HCT116 (cell line): ENCODE data around the gene TMF1.

Source experiments
- ELF1 ChIP-seq: IDR thresholded peaks from 2 replicates; pipeline ENCODE4 v1.6.1; 2012; ENCODE audit warnings: low read depth, borderline replicate concordance
- POLR2A ChIP-seq: IDR thresholded peaks from 2 replicates; pipeline ENCODE4 v1.7.0; 2011; ENCODE audit warnings: borderline replicate concordance; ENCODE audit not compliant: insufficient read depth, insufficient read length; ENCODE audit errors: extremely low read depth
- TF ChIP-seq, protein P1 (sequence below), 3 experiments: fragments of 200-600 bp in 1 of 3; sonication (generic) in 1 of 3; IDR thresholded peaks in 2 of 3; conservative IDR thresholded peaks in 1 of 3; 2 replicates each; pipeline ENCODE4 v1.5.1; 2012 to 2017; ENCODE audit warnings: low read depth in 2 of 3, low read length in 2 of 3, antibody characterized with exemption in 1 of 3, borderline replicate concordance in 1 of 3, control low read depth in 1 of 3, mild to moderate bottlenecking in 1 of 3, mixed read lengths in 1 of 3, mixed run types in 1 of 3, moderate library complexity in 1 of 3; ENCODE audit not compliant: insufficient read depth in 1 of 3

GRCh38 chr3:69032142-69032541 is 20.0 kb downstream of the TMF1 start:
- TF ChIP-seq ELF1 (no peak), POLR2A (no peak)
- TF ChIP-seq, protein P1, sequence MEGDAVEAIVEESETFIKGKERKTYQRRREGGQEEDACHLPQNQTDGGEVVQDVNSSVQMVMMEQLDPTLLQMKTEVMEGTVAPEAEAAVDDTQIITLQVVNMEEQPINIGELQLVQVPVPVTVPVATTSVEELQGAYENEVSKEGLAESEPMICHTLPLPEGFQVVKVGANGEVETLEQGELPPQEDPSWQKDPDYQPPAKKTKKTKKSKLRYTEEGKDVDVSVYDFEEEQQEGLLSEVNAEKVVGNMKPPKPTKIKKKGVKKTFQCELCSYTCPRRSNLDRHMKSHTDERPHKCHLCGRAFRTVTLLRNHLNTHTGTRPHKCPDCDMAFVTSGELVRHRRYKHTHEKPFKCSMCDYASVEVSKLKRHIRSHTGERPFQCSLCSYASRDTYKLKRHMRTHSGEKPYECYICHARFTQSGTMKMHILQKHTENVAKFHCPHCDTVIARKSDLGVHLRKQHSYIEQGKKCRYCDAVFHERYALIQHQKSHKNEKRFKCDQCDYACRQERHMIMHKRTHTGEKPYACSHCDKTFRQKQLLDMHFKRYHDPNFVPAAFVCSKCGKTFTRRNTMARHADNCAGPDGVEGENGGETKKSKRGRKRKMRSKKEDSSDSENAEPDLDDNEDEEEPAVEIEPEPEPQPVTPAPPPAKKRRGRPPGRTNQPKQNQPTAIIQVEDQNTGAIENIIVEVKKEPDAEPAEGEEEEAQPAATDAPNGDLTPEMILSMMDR (IDR thresholded peaks at IDR 0.05 in 2 of 3, conservative IDR thresholded peaks at IDR 0.05 in 1 of 3; ENCODE audit: borderline replicate concordance in 1 of 3, insufficient read depth in 1 of 3, low read depth in 2 of 3, low read length in 2 of 3): no peak
